WTC11 (cell line): Measurements from ENCODE around the gene CHST15. TPM values are rescaled to one million over a fixed set of nuclear protein-coding genes. Genes with fewer than 3 reads are reported as not detected.

ENCODE experiments used
- ATAC-seq: fragments of 200-7000 bp; cut with Tn5 transposase; 2 replicates; pipeline ENCODE4 v1.10.0; 2021; ENCODE audit warnings: mild to moderate bottlenecking, moderate library complexity
- CTCF ChIA-PET: fragments of 300-600 bp; sonication (Branson Sonifier 250); formaldehyde crosslinking; loops from one replicate; lab custom pipeline; 2021; ENCODE audit warnings: antibody characterized with exemption; lab: Charles Lee
- POLR2A ChIA-PET: fragments of 350-600 bp; sonication (Branson Sonifier 250); formaldehyde crosslinking; loops from one replicate; lab custom pipeline; 2021; ENCODE audit warnings: antibody characterized with exemption; lab: Charles Lee
- DNase-seq: peaks from one replicate; pipeline ENCODE4 v3.0.0; 2021; ENCODE audit warnings: low spot score
- H3K27ac Mint-ChIP-seq: 2 replicates; pipeline ENCODE4 v1.8.0; 2021; ENCODE audit warnings: mixed read lengths
- H3K27me3 Mint-ChIP-seq: 2 replicates; pipeline ENCODE4 v1.8.0; 2021; ENCODE audit warnings: low read depth, mild to moderate bottlenecking, moderate library complexity, mixed read lengths
- H3K36me3 Mint-ChIP-seq: 2 replicates; pipeline ENCODE4 v1.8.0; 2021; ENCODE audit warnings: mixed read lengths
- H3K4me1 Mint-ChIP-seq: 2 replicates; pipeline ENCODE4 v1.8.0; 2022; ENCODE audit warnings: mixed read lengths
- H3K4me3 Mint-ChIP-seq: 2 replicates; pipeline ENCODE4 v1.8.0; 2021; ENCODE audit warnings: mild to moderate bottlenecking, moderate library complexity, mixed read lengths
- H3K9me3 Mint-ChIP-seq: 2 replicates; pipeline ENCODE4 v1.8.0; 2021; ENCODE audit warnings: mixed read lengths
- AR ChIP-seq: fragments of 250-450 bp; sonication (Bioruptor Pico); IDR thresholded peaks from 2 replicates; pipeline ENCODE4 v1.9.0; 2021; ENCODE audit warnings: mild to moderate bottlenecking
- E2F5 ChIP-seq: sonication (generic); formaldehyde crosslinking; IDR thresholded peaks from 2 replicates; pipeline ENCODE4 v1.8.1; 2022; ENCODE audit warnings: mild to moderate bottlenecking, moderate library complexity, missing genetic modification reagents
- ELF4 ChIP-seq: sonication (generic); formaldehyde crosslinking; IDR thresholded peaks from 2 replicates; pipeline ENCODE4 v1.8.1; 2022; ENCODE audit warnings: low read depth, mild to moderate bottlenecking, moderate library complexity, missing genetic modification reagents
- ERG ChIP-seq: fragments of 250-450 bp; sonication (Bioruptor Pico); IDR thresholded peaks from 2 replicates; pipeline ENCODE4 v1.8.0; 2021; ENCODE audit warnings: mild to moderate bottlenecking
- ESRRA ChIP-seq: sonication (generic); formaldehyde crosslinking; IDR thresholded peaks from 2 replicates; pipeline ENCODE4 v1.8.1; 2022; ENCODE audit warnings: mild to moderate bottlenecking, missing genetic modification reagents, borderline replicate concordance
- GRHL2 ChIP-seq: fragments of 250-450 bp; sonication (Bioruptor Pico); IDR thresholded peaks from 2 replicates; pipeline ENCODE4 v1.8.0; 2022; ENCODE audit warnings: mild to moderate bottlenecking, moderate library complexity; ENCODE audit not compliant: insufficient replicate concordance, severe bottlenecking
- HMGA2 ChIP-seq: fragments of 250-450 bp; sonication (Bioruptor Pico); IDR thresholded peaks from 2 replicates; pipeline ENCODE4 v1.4.0; 2021; ENCODE audit warnings: mild to moderate bottlenecking, moderate library complexity
- JAZF1 ChIP-seq: fragments of 250-450 bp; sonication (Bioruptor Pico); IDR thresholded peaks from 2 replicates; pipeline ENCODE4 v1.9.0; 2021; ENCODE audit warnings: moderate library complexity, mild to moderate bottlenecking, inconsistent platforms
- NR3C1 ChIP-seq: sonication (generic); formaldehyde crosslinking; conservative IDR thresholded peaks from 2 replicates; pipeline ENCODE4 v1.8.1; 2023; ENCODE audit warnings: low read depth, mild to moderate bottlenecking, missing genetic modification reagents
- PRRX2 ChIP-seq: fragments of 250-450 bp; sonication (Bioruptor Pico); IDR thresholded peaks from 2 replicates; pipeline ENCODE4 v1.8.0; 2021; ENCODE audit warnings: mild to moderate bottlenecking
- RELA ChIP-seq: sonication (generic); formaldehyde crosslinking; IDR thresholded peaks from 2 replicates; pipeline ENCODE4 v1.8.1; 2022; ENCODE audit warnings: missing genetic modification reagents, mild to moderate bottlenecking, borderline replicate concordance
- SMAD4 ChIP-seq: sonication (generic); formaldehyde crosslinking; IDR thresholded peaks from 2 replicates; pipeline ENCODE4 v1.8.0; 2022; ENCODE audit warnings: mild to moderate bottlenecking, missing genetic modification reagents
- TEAD4 ChIP-seq: sonication (generic); formaldehyde crosslinking; IDR thresholded peaks from 2 replicates; pipeline ENCODE4 v1.8.0; 2022; ENCODE audit warnings: mild to moderate bottlenecking, missing genetic modification reagents
- ZNF138 ChIP-seq: sonication (generic); formaldehyde crosslinking; conservative IDR thresholded peaks from 2 replicates; pipeline ENCODE4 v1.8.1; 2022; ENCODE audit warnings: mild to moderate bottlenecking, moderate library complexity, missing genetic modification reagents
- ZNF317 ChIP-seq: sonication (generic); formaldehyde crosslinking; IDR thresholded peaks from 2 replicates; pipeline ENCODE4 v1.8.1; 2023; ENCODE audit warnings: low read depth, mild to moderate bottlenecking, moderate library complexity, missing genetic modification reagents, borderline replicate concordance
- ZNF416 ChIP-seq: fragments of 250-450 bp; sonication (Bioruptor Pico); IDR thresholded peaks from 2 replicates; pipeline ENCODE4 v1.9.0; 2021; ENCODE audit warnings: mild to moderate bottlenecking, inconsistent platforms
- ZNF423 ChIP-seq: fragments of 250-450 bp; sonication (Bioruptor Pico); IDR thresholded peaks from 2 replicates; pipeline ENCODE4 v2.1.2; 2022; ENCODE audit warnings: mild to moderate bottlenecking, moderate library complexity
- total RNA-seq: library from RNA; stranded (reverse); gene quantifications from 3 replicates; pipeline ENCODE4 v1.2.3, GENCODE V29; 2021
- TF ChIP-seq, protein P1 (sequence below): sonication (generic); formaldehyde crosslinking; IDR thresholded peaks from 2 replicates; pipeline ENCODE4 v1.8.0; 2023; ENCODE audit warnings: missing genetic modification reagents
- TF ChIP-seq, protein P2 (sequence below): sonication (generic); formaldehyde crosslinking; IDR thresholded peaks from 2 replicates; pipeline ENCODE4 v1.8.1; 2022; ENCODE audit warnings: low read depth, mild to moderate bottlenecking, moderate library complexity, missing genetic modification reagents, borderline replicate concordance
- TF ChIP-seq, protein P3 (sequence below): fragments of 250-450 bp; sonication (Bioruptor Pico); IDR thresholded peaks from 2 replicates; pipeline ENCODE4 v1.9.0; 2021; ENCODE audit warnings: mild to moderate bottlenecking, borderline replicate concordance
- TF ChIP-seq, protein P4 (sequence below): sonication (generic); formaldehyde crosslinking; conservative IDR thresholded peaks from 2 replicates; pipeline ENCODE4 v1.8.1; 2022; ENCODE audit warnings: mild to moderate bottlenecking, missing genetic modification reagents
- TF ChIP-seq, protein P5 (sequence below): sonication (generic); formaldehyde crosslinking; IDR thresholded peaks from 2 replicates; pipeline ENCODE4 v1.8.0; 2022; ENCODE audit warnings: mild to moderate bottlenecking, missing genetic modification reagents

CHST15 gene
- total RNA-seq, 1 experiment from 2014 or later = 10.7 TPM

DNA sequence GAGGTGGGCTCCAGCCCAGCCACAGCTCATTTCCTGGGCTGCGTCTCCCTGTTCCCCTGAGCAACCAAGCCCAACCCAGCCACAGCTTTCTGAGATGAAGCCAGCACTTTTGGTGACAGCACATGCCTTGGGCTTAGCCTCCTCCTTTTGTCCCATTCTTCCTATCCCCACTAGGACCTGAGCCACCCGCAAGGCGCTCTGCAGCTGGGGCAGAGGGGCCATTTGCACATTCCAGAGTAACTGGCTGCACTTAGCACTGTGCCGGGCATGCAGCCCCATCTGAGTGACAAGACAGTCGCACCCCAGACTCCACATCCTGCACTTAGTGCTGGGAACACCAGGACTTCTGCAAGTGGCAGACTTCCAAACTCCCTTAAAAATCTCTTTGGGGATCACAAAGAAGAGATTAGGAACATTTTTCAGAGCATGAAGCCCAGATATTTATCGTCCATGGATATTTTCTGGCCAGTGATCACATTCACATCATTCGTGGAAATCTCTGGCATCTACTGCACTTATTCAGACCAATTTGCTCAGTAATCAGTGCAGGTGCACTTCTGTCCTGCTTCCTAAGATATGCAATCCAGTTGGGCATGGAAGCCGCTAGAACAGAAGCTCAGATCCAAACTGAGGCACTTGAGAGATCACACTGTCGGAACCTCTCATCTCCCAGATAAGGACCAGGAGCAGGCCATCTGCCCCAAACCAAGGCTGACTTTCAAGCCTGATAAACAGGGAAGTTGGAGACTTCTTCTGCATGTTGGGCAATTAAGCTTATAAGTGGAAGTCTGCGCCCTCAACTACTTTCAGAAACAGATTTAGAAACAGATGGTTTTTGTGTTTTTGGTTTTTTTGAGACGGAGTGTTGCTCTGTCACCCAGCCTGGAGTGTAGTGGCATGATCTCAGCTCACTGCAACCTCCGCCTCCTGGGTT is 26.4 kb downstream of the CHST15 start:
- no peaks in the 10 kb centered on the region for H3K27me3 Mint-ChIP-seq
- peak; percentile 72 for DNase-seq
- ChIA-PET CTCF (interaction anchor here (0.7 to 3.0 kb wide), 7 partner anchors 9 to 73 kb away, joined by 3 to 18 read pairs (median 6); no protein-coding TSS in a partner anchor), POLR2A (interaction anchor here (1.2 kb wide), 1 partner anchor 151 kb away, joined by 3 read pairs; no protein-coding TSS in a partner anchor)
- peak overlapping the region; percentile 73 for H3K27ac Mint-ChIP-seq
- H3K9me3 Mint-ChIP-seq = no peaks in the 10 kb centered on the region
- H3K36me3 Mint-ChIP-seq = no peaks in the 10 kb centered on the region
- H3K4me3 Mint-ChIP-seq = 0 out of 2 replicates have a peak overlapping the region, but pooled peaks have one; percentile 3
- peaks cover 68% of the 10 kb centered on the region for H3K4me1 Mint-ChIP-seq
- peak; percentile 93 for ATAC-seq
- TF ChIP-seq TEAD4 (CRISPR knock-in tag) = 0 out of 2 replicates have a peak, but pooled peaks have one; percentile 34
- TF ChIP-seq ZNF423 (CRISPR knock-in tag) = peak; percentile 37; the same call in 1 of the 2 replicates
- TF ChIP-seq, protein P1, sequence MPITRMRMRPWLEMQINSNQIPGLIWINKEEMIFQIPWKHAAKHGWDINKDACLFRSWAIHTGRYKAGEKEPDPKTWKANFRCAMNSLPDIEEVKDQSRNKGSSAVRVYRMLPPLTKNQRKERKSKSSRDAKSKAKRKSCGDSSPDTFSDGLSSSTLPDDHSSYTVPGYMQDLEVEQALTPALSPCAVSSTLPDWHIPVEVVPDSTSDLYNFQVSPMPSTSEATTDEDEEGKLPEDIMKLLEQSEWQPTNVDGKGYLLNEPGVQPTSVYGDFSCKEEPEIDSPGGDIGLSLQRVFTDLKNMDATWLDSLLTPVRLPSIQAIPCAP (CRISPR knock-in tag) = no peak
- TF ChIP-seq, protein P2, sequence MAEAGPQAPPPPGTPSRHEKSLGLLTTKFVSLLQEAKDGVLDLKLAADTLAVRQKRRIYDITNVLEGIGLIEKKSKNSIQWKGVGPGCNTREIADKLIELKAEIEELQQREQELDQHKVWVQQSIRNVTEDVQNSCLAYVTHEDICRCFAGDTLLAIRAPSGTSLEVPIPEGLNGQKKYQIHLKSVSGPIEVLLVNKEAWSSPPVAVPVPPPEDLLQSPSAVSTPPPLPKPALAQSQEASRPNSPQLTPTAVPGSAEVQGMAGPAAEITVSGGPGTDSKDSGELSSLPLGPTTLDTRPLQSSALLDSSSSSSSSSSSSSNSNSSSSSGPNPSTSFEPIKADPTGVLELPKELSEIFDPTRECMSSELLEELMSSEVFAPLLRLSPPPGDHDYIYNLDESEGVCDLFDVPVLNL (CRISPR knock-in tag) = no peak
- no peak for TF ChIP-seq NR3C1 (CRISPR knock-in tag)
- no peak for TF ChIP-seq ZNF138 (CRISPR knock-in tag)
- no peak for TF ChIP-seq E2F5 (CRISPR knock-in tag)
- TF ChIP-seq ERG (CRISPR knock-in tag) = no peak
- TF ChIP-seq, protein P3, sequence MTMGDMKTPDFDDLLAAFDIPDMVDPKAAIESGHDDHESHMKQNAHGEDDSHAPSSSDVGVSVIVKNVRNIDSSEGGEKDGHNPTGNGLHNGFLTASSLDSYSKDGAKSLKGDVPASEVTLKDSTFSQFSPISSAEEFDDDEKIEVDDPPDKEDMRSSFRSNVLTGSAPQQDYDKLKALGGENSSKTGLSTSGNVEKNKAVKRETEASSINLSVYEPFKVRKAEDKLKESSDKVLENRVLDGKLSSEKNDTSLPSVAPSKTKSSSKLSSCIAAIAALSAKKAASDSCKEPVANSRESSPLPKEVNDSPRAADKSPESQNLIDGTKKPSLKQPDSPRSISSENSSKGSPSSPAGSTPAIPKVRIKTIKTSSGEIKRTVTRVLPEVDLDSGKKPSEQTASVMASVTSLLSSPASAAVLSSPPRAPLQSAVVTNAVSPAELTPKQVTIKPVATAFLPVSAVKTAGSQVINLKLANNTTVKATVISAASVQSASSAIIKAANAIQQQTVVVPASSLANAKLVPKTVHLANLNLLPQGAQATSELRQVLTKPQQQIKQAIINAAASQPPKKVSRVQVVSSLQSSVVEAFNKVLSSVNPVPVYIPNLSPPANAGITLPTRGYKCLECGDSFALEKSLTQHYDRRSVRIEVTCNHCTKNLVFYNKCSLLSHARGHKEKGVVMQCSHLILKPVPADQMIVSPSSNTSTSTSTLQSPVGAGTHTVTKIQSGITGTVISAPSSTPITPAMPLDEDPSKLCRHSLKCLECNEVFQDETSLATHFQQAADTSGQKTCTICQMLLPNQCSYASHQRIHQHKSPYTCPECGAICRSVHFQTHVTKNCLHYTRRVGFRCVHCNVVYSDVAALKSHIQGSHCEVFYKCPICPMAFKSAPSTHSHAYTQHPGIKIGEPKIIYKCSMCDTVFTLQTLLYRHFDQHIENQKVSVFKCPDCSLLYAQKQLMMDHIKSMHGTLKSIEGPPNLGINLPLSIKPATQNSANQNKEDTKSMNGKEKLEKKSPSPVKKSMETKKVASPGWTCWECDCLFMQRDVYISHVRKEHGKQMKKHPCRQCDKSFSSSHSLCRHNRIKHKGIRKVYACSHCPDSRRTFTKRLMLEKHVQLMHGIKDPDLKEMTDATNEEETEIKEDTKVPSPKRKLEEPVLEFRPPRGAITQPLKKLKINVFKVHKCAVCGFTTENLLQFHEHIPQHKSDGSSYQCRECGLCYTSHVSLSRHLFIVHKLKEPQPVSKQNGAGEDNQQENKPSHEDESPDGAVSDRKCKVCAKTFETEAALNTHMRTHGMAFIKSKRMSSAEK (CRISPR knock-in tag) = no peak
- TF ChIP-seq, protein P4, sequence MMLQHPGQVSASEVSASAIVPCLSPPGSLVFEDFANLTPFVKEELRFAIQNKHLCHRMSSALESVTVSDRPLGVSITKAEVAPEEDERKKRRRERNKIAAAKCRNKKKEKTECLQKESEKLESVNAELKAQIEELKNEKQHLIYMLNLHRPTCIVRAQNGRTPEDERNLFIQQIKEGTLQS (CRISPR knock-in tag) = no peak
- TF ChIP-seq ESRRA (CRISPR knock-in tag) = no peak
- TF ChIP-seq RELA (CRISPR knock-in tag) = no peak
- TF ChIP-seq AR (CRISPR knock-in tag) = no peak
- TF ChIP-seq GRHL2 (CRISPR knock-in tag) = no peak
- TF ChIP-seq HMGA2 (CRISPR knock-in tag) = no peak
- no peak for TF ChIP-seq JAZF1 (CRISPR knock-in tag)
- TF ChIP-seq ZNF416 (CRISPR knock-in tag) = no peak
- TF ChIP-seq PRRX2 = no peak
- no peak for TF ChIP-seq ZNF317
- TF ChIP-seq, protein P5, sequence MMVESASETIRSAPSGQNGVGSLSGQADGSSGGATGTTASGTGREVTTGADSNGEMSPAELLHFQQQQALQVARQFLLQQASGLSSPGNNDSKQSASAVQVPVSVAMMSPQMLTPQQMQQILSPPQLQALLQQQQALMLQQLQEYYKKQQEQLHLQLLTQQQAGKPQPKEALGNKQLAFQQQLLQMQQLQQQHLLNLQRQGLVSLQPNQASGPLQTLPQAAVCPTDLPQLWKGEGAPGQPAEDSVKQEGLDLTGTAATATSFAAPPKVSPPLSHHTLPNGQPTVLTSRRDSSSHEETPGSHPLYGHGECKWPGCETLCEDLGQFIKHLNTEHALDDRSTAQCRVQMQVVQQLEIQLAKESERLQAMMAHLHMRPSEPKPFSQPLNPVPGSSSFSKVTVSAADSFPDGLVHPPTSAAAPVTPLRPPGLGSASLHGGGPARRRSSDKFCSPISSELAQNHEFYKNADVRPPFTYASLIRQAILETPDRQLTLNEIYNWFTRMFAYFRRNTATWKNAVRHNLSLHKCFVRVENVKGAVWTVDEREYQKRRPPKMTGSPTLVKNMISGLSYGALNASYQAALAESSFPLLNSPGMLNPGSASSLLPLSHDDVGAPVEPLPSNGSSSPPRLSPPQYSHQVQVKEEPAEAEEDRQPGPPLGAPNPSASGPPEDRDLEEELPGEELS = 0 out of 2 replicates have a peak, but pooled peaks have one; percentile 36
- TF ChIP-seq SMAD4 (CRISPR knock-in tag) = no peak
- no peak for TF ChIP-seq ELF4
